ENCODE results near the gene CEP57. TPM values are rescaled to one million over a fixed set of nuclear protein-coding genes. Genes with fewer than 3 reads are reported as not detected.
"Not testable (repeated sequence)": the region's sequence is repeated elsewhere in the genome, so short reads cannot be mapped to it uniquely, and the experiment has no call there.

CEP57 gene
- total RNA-seq, 1 experiment from 2014 or later = 125 TPM

- Mint-ChIP-seq H3K4me1 (ENCODE audit: low read depth, unreplicated experiment) (no peaks in the 10 kb centered on the region), H3K36me3 (ENCODE audit: insufficient read depth, unreplicated experiment) (peaks cover 19% of the 10 kb centered on the region), H3K9me3 (ENCODE audit: unreplicated experiment) (no peaks in the 10 kb centered on the region), H3K27ac (ENCODE audit: unreplicated experiment) (no peak overlapping the region), H3K27me3 (ENCODE audit: insufficient read depth, unreplicated experiment) (no peaks in the 10 kb centered on the region), H3K4me3 (ENCODE audit: unreplicated experiment) (no peak overlapping the region)
- no TSS peak for BruUV-seq (replicated peaks)
- Histone ChIP-seq H3K36me3 (ENCODE audit: control insufficient read depth, insufficient read depth, low read length) (no peaks in the 10 kb centered on the region), H3K4me1 (no peaks in the 10 kb centered on the region), H3K4me3 (ENCODE audit: low read depth, low read length) (no peak overlapping the region), H3K27me3 (replicated peaks; ENCODE audit: control insufficient read depth, insufficient read depth, low read length) (no peaks in the 10 kb centered on the region), H3K9me3 (no peaks in the 10 kb centered on the region)
- no peak for TF ChIP-seq CTCF (IDR thresholded peaks at IDR 0.05; ENCODE audit: insufficient read depth in 1 of 2, low read depth in 1 of 2, low read length in 1 of 2, severe bottlenecking in 1 of 2, unreplicated experiment in 1 of 2)
- ChIA-PET POLR2A (no interaction called here), CTCF (no interaction called here)
- intact Hi-C loops (cut with micrococcal nuclease; ENCODE audit: unreplicated experiment) = no loop called here
- no peak for DNase-seq
These were observed 76.8 kb downstream of the CEP57 start for GRCh38 chr11:95867105-95867504.

- H3K9me3 ChIP-seq; H3K4me3 Mint-ChIP-seq (ENCODE audit: unreplicated experiment); CTCF ChIA-PET; H3K27me3 ChIP-seq (replicated peaks; ENCODE audit: control insufficient read depth, insufficient read depth, low read length); intact Hi-C loops (cut with micrococcal nuclease; ENCODE audit: unreplicated experiment); H3K9me3 Mint-ChIP-seq (ENCODE audit: unreplicated experiment); H3K4me3 ChIP-seq (ENCODE audit: low read depth, low read length); H3K4me1 ChIP-seq; H3K36me3 ChIP-seq (ENCODE audit: control insufficient read depth, insufficient read depth, low read length); POLR2A ChIA-PET; H3K27ac Mint-ChIP-seq (ENCODE audit: unreplicated experiment); H3K4me1 Mint-ChIP-seq (ENCODE audit: low read depth, unreplicated experiment); H3K27me3 Mint-ChIP-seq (ENCODE audit: insufficient read depth, unreplicated experiment); DNase-seq; BruUV-seq (replicated peaks): not testable (repeated sequence)
- peaks cover 22% of the 10 kb centered on the region for H3K36me3 Mint-ChIP-seq (ENCODE audit: insufficient read depth, unreplicated experiment)
These were observed 80.6 kb downstream of the CEP57 start for GRCh38 chr11:95870877-95871276.

- H3K4me1 Mint-ChIP-seq (ENCODE audit: low read depth, unreplicated experiment) = no peaks in the 10 kb centered on the region
- no peaks in the 10 kb centered on the region for H3K27me3 ChIP-seq (replicated peaks; ENCODE audit: control insufficient read depth, insufficient read depth, low read length)
- H3K4me3 ChIP-seq (ENCODE audit: low read depth, low read length) = no peak overlapping the region
- TF ChIP-seq CTCF (IDR thresholded peaks at IDR 0.05; ENCODE audit: insufficient read depth in 1 of 2, low read depth in 1 of 2, low read length in 1 of 2, severe bottlenecking in 1 of 2, unreplicated experiment in 1 of 2) = no peak
- peaks cover 27% of the 10 kb centered on the region for H3K36me3 Mint-ChIP-seq (ENCODE audit: insufficient read depth, unreplicated experiment)
- peaks cover 32% of the 10 kb centered on the region for H3K9me3 Mint-ChIP-seq (ENCODE audit: unreplicated experiment)
- H3K9me3 ChIP-seq = peaks cover 11% of the 10 kb centered on the region
- CTCF ChIA-PET = no interaction called here
- POLR2A ChIA-PET = no interaction called here
- H3K27me3 Mint-ChIP-seq (ENCODE audit: insufficient read depth, unreplicated experiment) = no peaks in the 10 kb centered on the region
- peaks cover 2% of the 10 kb centered on the region; the same call in 1 of the 2 replicates for H3K36me3 ChIP-seq (ENCODE audit: control insufficient read depth, insufficient read depth, low read length)
- no peak overlapping the region for H3K4me3 Mint-ChIP-seq (ENCODE audit: unreplicated experiment)
- intact Hi-C loops (cut with micrococcal nuclease; ENCODE audit: unreplicated experiment) = no loop called here
- BruUV-seq (replicated peaks) = no TSS peak
- no peak overlapping the region for H3K27ac Mint-ChIP-seq (ENCODE audit: unreplicated experiment)
- DNase-seq = no peak
- no peaks in the 10 kb centered on the region for H3K4me1 ChIP-seq
These were observed 87.0 kb downstream of the CEP57 start for GRCh38 chr11:95877291-95877690.

Other genes with a start within 250 kb of the CEP57 start
- 61.3 and 64.3 TPM in 2 replicates for gene FAM76B, start 716 bp upstream of the CEP57 start, total RNA-seq (2022)
- gene MTMR2, start 133.6 kb downstream of the CEP57 start, total RNA-seq (2022) = 75.2 and 76.4 TPM in 2 replicates

Data from Caco-2 (cell line).